HEK293T (cell line): ENCODE results near the gene TMEM59.

Source experiments
- ARNT ChIP-seq: fragments of 450-650 bp; IDR thresholded peaks from 2 replicates; pipeline ENCODE4 v1.6.1; 2017; ENCODE audit warnings: mild to moderate bottlenecking
- HDGF ChIP-seq: fragments of 450-650 bp; IDR thresholded peaks from 2 replicates; pipeline ENCODE4 v1.6.1; 2017; ENCODE audit warnings: antibody characterized with exemption, borderline replicate concordance
- SP1 ChIP-seq: fragments of 450-650 bp; IDR thresholded peaks from 2 replicates; pipeline ENCODE4 v1.6.1; 2017

DNA sequence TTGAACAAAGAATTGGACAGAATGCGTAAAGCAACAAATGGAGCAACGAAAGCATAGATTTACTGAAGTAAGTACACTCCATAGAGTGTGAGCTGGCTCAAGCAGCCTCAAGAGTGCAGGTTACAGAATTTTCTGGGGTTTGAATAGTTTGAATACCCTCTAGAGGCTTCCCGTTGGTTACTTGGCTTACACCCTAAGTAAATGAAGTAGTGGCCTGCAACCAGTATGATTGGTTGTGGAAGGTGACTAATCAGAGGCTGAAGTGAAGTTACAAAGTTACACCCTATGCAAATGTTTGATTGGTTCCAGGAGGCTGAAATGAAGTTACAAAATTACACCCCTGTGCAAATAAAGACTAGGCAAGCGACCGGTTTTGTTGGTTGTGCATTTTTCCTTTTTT lies 11.3 kb upstream of the TMEM59 start:
- TF ChIP-seq HDGF (no peak), SP1 (no peak), ARNT (no peak)
